ENCODE measurements around the gene KDM1A.

Gene KDM1A

GRCh38 chr1:23102289-23102688 lies 83.0 kb downstream of the KDM1A start:
- Histone ChIP-seq H2AFZ (ENCODE audit: low read length) (no peak overlapping the region), H4K20me1 (ENCODE audit: insufficient read depth, low read length, poor library complexity, severe bottlenecking) (peaks cover 11% of the 10 kb centered on the region), H3K4me1 (ENCODE audit: insufficient read depth, low read length, poor library complexity, severe bottlenecking) (peaks cover 7% of the 10 kb centered on the region), H3K4me2 (ENCODE audit: low read depth, low read length, poor library complexity, severe bottlenecking) (no peak overlapping the region), H3K9me2 (replicated peaks; ENCODE audit: low read depth, low read length) (no peaks in the 10 kb centered on the region), H3K9ac (ENCODE audit: low read depth, low read length, poor library complexity, severe bottlenecking) (no peak overlapping the region), H3K27me3 (ENCODE audit: insufficient read depth, low read length, poor library complexity, severe bottlenecking) (no peaks in the 10 kb centered on the region), H3F3A (ENCODE audit: low read depth) (no peaks in the 10 kb centered on the region), H3K79me2 (ENCODE audit: insufficient read depth, low read length) (peaks cover 6% of the 10 kb centered on the region; the same call in 1 of the 2 replicates), H3K4me3 (ENCODE audit: low read length, poor library complexity, severe bottlenecking) (no peak overlapping the region), H3K36me3 (ENCODE audit: insufficient read depth, low read length) (peaks cover 29% of the 10 kb centered on the region; the same call in 1 of the 2 replicates), H3K9me3 (ENCODE audit: insufficient read depth, low read depth, low read length) (no peaks in the 10 kb centered on the region)
- TF ChIP-seq EZH2phosphoT487 (IDR thresholded peaks at IDR 0.05; ENCODE audit: borderline replicate concordance) (no peak), CTCF (conservative IDR thresholded peaks at IDR 0.05; ENCODE audit: low read length) (no peak)

- no peak for TF ChIP-seq EZH2phosphoT487 (IDR thresholded peaks at IDR 0.05; ENCODE audit: borderline replicate concordance)
- TF ChIP-seq CTCF (conservative IDR thresholded peaks at IDR 0.05; ENCODE audit: low read length) = no peak
- H3K4me1 ChIP-seq (ENCODE audit: insufficient read depth, low read length, poor library complexity, severe bottlenecking) = peaks cover 7% of the 10 kb centered on the region
- no peak overlapping the region for H3K9ac ChIP-seq (ENCODE audit: low read depth, low read length, poor library complexity, severe bottlenecking)
- no peaks in the 10 kb centered on the region for H3K9me2 ChIP-seq (replicated peaks; ENCODE audit: low read depth, low read length)
- peaks cover 38% of the 10 kb centered on the region; the same call in 1 of the 2 replicates for H3K36me3 ChIP-seq (ENCODE audit: insufficient read depth, low read length)
- H3K4me3 ChIP-seq (ENCODE audit: low read length, poor library complexity, severe bottlenecking) = no peak overlapping the region
- peaks cover 6% of the 10 kb centered on the region; the same call in 1 of the 2 replicates for H3K79me2 ChIP-seq (ENCODE audit: insufficient read depth, low read length)
- no peaks in the 10 kb centered on the region for H3K9me3 ChIP-seq (ENCODE audit: insufficient read depth, low read depth, low read length)
- H3F3A ChIP-seq (ENCODE audit: low read depth) = no peaks in the 10 kb centered on the region
- H3K27me3 ChIP-seq (ENCODE audit: insufficient read depth, low read length, poor library complexity, severe bottlenecking) = no peaks in the 10 kb centered on the region
- no peak overlapping the region for H3K4me2 ChIP-seq (ENCODE audit: low read depth, low read length, poor library complexity, severe bottlenecking)
- H2AFZ ChIP-seq (ENCODE audit: low read length) = no peak overlapping the region
- peaks cover 11% of the 10 kb centered on the region for H4K20me1 ChIP-seq (ENCODE audit: insufficient read depth, low read length, poor library complexity, severe bottlenecking)
Observed at GRCh38 chr1:23103001-23103889, 84.0 kb downstream of the KDM1A start.

- Histone ChIP-seq H3K4me3 (ENCODE audit: low read length, poor library complexity, severe bottlenecking) (no peak overlapping the region), H4K20me1 (ENCODE audit: insufficient read depth, low read length, poor library complexity, severe bottlenecking) (peaks cover 4% of the 10 kb centered on the region), H3K36me3 (ENCODE audit: insufficient read depth, low read length) (peaks cover 45% of the 10 kb centered on the region; the same call in 1 of the 2 replicates), H3K4me1 (ENCODE audit: insufficient read depth, low read length, poor library complexity, severe bottlenecking) (no peaks in the 10 kb centered on the region), H3F3A (ENCODE audit: low read depth) (no peaks in the 10 kb centered on the region), H3K79me2 (ENCODE audit: insufficient read depth, low read length) (peaks cover 52% of the 10 kb centered on the region), H3K9me3 (ENCODE audit: insufficient read depth, low read depth, low read length) (no peaks in the 10 kb centered on the region), H3K9ac (ENCODE audit: low read depth, low read length, poor library complexity, severe bottlenecking) (no peak overlapping the region), H3K4me2 (ENCODE audit: low read depth, low read length, poor library complexity, severe bottlenecking) (no peak overlapping the region), H2AFZ (ENCODE audit: low read length) (no peak overlapping the region), H3K9me2 (replicated peaks; ENCODE audit: low read depth, low read length) (no peaks in the 10 kb centered on the region), H3K27me3 (ENCODE audit: insufficient read depth, low read length, poor library complexity, severe bottlenecking) (no peaks in the 10 kb centered on the region)
- TF ChIP-seq EZH2phosphoT487 (IDR thresholded peaks at IDR 0.05; ENCODE audit: borderline replicate concordance) (no peak), CTCF (conservative IDR thresholded peaks at IDR 0.05; ENCODE audit: low read length) (no peak)
Observed at GRCh38 chr1:23108918-23109533, 89.8 kb downstream of the KDM1A start.
